Panc1 (cell line): ENCODE data around the gene EWSR1. TPM values are rescaled to one million over a fixed set of nuclear protein-coding genes. Genes with fewer than 3 reads are reported as not detected.

ENCODE experiments used
- ATAC-seq: fragments of 200-7000 bp; cut with Tn5 transposase; 2 replicates; pipeline ENCODE4 v1.9.1; 2020; ENCODE audit warnings: mild to moderate bottlenecking, moderate library complexity
- BruUV-seq: library from RNA; stranded (reverse); fragments of 400-500 nt; replicated peaks from 2 replicates; lab custom pipeline; 2021; lab: Mats Ljungman, UMichigan
- CTCF ChIA-PET: fragments of 300-600 bp; sonication (Branson Sonifier 250); formaldehyde crosslinking; loops from one replicate; lab custom pipeline; 2022; ENCODE audit warnings: antibody characterized with exemption; lab: Charles Lee
- POLR2A ChIA-PET: fragments of 300-600 bp; sonication (Branson Sonifier 250); formaldehyde crosslinking; loops from one replicate; lab custom pipeline; 2022; ENCODE audit warnings: antibody characterized with exemption; lab: Charles Lee
- DNase-seq: peaks from one replicate; pipeline ENCODE4 v3.0.0-alpha.2; 2010; ENCODE audit warnings: low read depth, low spot score
- H3K27ac ChIP-seq: 2 replicates; pipeline ENCODE4 v1.5.1; 2011; ENCODE audit warnings: mild to moderate bottlenecking, low read length, inconsistent platforms
- H3K27me3 ChIP-seq: fragments of 200-500 bp; sonication (Bioruptor generic); 2 replicates; pipeline ENCODE4 v1.6.0; 2014; ENCODE audit warnings: low read length, inconsistent platforms; ENCODE audit not compliant: control insufficient read depth, insufficient read depth
- H3K36me3 ChIP-seq: fragments of 200-500 bp; sonication (Bioruptor generic); 2 replicates; pipeline ENCODE4 v1.5.1; 2014; ENCODE audit warnings: inconsistent platforms, mild to moderate bottlenecking, low read length, moderate library complexity; ENCODE audit not compliant: control insufficient read depth, insufficient read depth
- H3K4me1 ChIP-seq: 2 replicates; pipeline ENCODE4 v1.5.1; 2011; ENCODE audit warnings: inconsistent platforms, mild to moderate bottlenecking, low read length, moderate library complexity; ENCODE audit not compliant: control insufficient read depth, insufficient read depth
- H3K4me3 ChIP-seq, 2 experiments: 2 replicates each; pipeline ENCODE4 v1.5.1; 2011 to 2012; ENCODE audit warnings: low read depth in 2 of 2, low read length in 2 of 2, mild to moderate bottlenecking in 2 of 2, inconsistent platforms in 1 of 2, moderate library complexity in 1 of 2
- H3K9me3 ChIP-seq: fragments of 200-500 bp; sonication (Bioruptor generic); 2 replicates; pipeline ENCODE4 v1.5.1; 2014; ENCODE audit warnings: low read depth, mild to moderate bottlenecking, inconsistent platforms, low read length, moderate library complexity; ENCODE audit not compliant: control insufficient read depth, insufficient read depth
- POLR2AphosphoS5 ChIP-seq: IDR thresholded peaks from 2 replicates; pipeline ENCODE4 v1.6.1; 2012; ENCODE audit warnings: mild to moderate bottlenecking, low read depth, low read length, moderate library complexity
- SIN3A ChIP-seq: IDR thresholded peaks from 2 replicates; pipeline ENCODE4 v1.6.1; 2012; ENCODE audit warnings: low read depth, mild to moderate bottlenecking, low read length, moderate library complexity, borderline replicate concordance; ENCODE audit not compliant: insufficient read depth
- TCF7L2 ChIP-seq: IDR thresholded peaks from 2 replicates; pipeline ENCODE4 v1.6.1; 2011; ENCODE audit warnings: mild to moderate bottlenecking, low read depth, low read length, inconsistent platforms
- in situ Hi-C: cut with HindIII; loops from 2 replicates; pipeline ENCODE4 v1.10.0; 2016; ENCODE audit warnings: low sequenced_read_pairs, low pct_unique_long_range_greater_than_20kb
- intact Hi-C: fragments of 100-400 bp; cut with micrococcal nuclease; formaldehyde crosslinking; loops from one replicate; pipeline ENCODE4 v1.10.0; 2022; ENCODE audit not compliant: unreplicated experiment
- total RNA-seq: library from RNA; stranded (reverse); gene quantifications from one replicate; pipeline ENCODE4 v1.2.1, GENCODE V29; 2021; ENCODE audit not compliant: unreplicated experiment
- TF ChIP-seq, protein P1 (sequence below), 2 experiments: IDR thresholded peaks; 2 replicates each; pipeline ENCODE4 v1.6.1; 2011 to 2012; ENCODE audit warnings: low read depth in 2 of 2, control low read depth in 1 of 2, low read length in 1 of 2, mild to moderate bottlenecking in 1 of 2, moderate library complexity in 1 of 2; ENCODE audit not compliant: insufficient read depth in 1 of 2
- TF ChIP-seq, protein P2 (sequence below): fragments of 450-650 bp; IDR thresholded peaks from 2 replicates; pipeline ENCODE4 v1.5.1; 2017; ENCODE audit warnings: mild to moderate bottlenecking

Gene EWSR1
- total RNA-seq, 1 experiment from 2014 or later = 272 TPM

DNA sequence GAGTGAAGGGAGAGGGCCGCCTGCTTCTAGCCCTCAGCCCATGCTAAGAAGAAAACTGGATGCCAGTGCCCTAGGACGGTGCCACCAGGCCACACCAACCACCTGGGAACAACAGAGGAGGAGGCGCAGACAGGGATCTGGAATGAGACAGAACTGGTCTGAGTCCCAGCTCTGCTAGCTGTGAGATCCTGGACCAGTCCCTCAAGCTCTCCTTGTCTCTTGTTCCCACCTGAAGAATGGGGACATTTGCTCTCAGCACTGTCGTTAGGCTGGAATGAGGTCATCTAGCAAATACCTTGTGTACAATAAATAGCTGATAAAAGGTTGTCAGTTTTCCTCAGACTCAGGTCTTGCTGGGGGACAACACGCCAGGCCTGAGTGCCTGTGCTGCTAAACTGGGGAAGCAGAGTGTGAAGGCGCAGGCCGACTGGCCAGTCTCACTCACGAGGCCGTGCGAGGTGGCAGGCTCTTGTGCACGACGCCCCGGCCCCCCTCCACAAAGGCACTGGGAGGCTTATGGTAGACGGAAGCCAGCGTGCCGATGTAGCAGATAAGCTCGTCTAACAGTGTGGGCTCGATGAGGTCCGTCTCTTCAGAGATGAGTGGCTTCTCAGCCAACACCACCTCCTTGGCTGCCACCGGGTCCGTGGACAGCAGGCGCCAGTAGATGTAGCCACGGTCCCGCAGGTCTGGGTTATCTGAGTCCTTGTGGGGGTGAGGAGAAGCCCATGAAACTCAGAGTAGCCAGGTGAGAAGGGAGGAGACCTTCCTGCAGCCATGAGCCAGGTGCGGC lies 73.2 kb downstream of the EWSR1 start:
- ATAC-seq (no peak), DNase-seq (no peak)
- intact Hi-C loops = no loop called here
- H3K4me1 ChIP-seq = peaks cover 4% of the 10 kb centered on the region
- no peaks in the 10 kb centered on the region for H3K9me3 ChIP-seq
- BruUV-seq = no TSS peak
- no peaks in the 10 kb centered on the region for H3K36me3 ChIP-seq
- CTCF ChIA-PET = no interaction called here
- TF ChIP-seq SIN3A = no peak
- TF ChIP-seq POLR2AphosphoS5 = no peak
- TF ChIP-seq, protein P1, sequence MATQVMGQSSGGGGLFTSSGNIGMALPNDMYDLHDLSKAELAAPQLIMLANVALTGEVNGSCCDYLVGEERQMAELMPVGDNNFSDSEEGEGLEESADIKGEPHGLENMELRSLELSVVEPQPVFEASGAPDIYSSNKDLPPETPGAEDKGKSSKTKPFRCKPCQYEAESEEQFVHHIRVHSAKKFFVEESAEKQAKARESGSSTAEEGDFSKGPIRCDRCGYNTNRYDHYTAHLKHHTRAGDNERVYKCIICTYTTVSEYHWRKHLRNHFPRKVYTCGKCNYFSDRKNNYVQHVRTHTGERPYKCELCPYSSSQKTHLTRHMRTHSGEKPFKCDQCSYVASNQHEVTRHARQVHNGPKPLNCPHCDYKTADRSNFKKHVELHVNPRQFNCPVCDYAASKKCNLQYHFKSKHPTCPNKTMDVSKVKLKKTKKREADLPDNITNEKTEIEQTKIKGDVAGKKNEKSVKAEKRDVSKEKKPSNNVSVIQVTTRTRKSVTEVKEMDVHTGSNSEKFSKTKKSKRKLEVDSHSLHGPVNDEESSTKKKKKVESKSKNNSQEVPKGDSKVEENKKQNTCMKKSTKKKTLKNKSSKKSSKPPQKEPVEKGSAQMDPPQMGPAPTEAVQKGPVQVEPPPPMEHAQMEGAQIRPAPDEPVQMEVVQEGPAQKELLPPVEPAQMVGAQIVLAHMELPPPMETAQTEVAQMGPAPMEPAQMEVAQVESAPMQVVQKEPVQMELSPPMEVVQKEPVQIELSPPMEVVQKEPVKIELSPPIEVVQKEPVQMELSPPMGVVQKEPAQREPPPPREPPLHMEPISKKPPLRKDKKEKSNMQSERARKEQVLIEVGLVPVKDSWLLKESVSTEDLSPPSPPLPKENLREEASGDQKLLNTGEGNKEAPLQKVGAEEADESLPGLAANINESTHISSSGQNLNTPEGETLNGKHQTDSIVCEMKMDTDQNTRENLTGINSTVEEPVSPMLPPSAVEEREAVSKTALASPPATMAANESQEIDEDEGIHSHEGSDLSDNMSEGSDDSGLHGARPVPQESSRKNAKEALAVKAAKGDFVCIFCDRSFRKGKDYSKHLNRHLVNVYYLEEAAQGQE (IDR thresholded peaks at IDR 0.05; ENCODE audit: insufficient read depth in 1 of 2, low read depth in 2 of 2, low read length in 1 of 2) = no peak
- TF ChIP-seq, protein P2, sequence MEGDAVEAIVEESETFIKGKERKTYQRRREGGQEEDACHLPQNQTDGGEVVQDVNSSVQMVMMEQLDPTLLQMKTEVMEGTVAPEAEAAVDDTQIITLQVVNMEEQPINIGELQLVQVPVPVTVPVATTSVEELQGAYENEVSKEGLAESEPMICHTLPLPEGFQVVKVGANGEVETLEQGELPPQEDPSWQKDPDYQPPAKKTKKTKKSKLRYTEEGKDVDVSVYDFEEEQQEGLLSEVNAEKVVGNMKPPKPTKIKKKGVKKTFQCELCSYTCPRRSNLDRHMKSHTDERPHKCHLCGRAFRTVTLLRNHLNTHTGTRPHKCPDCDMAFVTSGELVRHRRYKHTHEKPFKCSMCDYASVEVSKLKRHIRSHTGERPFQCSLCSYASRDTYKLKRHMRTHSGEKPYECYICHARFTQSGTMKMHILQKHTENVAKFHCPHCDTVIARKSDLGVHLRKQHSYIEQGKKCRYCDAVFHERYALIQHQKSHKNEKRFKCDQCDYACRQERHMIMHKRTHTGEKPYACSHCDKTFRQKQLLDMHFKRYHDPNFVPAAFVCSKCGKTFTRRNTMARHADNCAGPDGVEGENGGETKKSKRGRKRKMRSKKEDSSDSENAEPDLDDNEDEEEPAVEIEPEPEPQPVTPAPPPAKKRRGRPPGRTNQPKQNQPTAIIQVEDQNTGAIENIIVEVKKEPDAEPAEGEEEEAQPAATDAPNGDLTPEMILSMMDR = no peak
- TF ChIP-seq TCF7L2 = no peak
- in situ Hi-C loops = no loop called here
- no peak overlapping the region for H3K27ac ChIP-seq
- no peak overlapping the region for H3K4me3 ChIP-seq
- no peaks in the 10 kb centered on the region for H3K27me3 ChIP-seq
- POLR2A ChIA-PET = no interaction called here

DNA sequence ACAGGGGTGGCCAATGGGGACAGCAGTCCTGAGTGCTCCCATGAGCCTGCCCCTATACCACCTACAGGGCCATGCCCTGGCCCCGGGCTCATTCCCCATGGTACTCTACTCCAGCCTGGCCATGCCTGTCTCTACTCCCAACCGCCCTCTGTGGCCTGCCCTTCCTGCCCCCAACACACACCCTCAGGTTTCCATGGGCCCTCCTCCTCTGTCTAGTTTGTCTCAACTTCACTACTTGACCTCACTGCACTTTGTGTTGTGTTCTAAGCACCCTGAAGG lies 73.7 kb downstream of the EWSR1 start:
- in situ Hi-C loops (no loop called here), intact Hi-C loops (no loop called here)
- BruUV-seq = no TSS peak
- Histone ChIP-seq H3K36me3 (no peaks in the 10 kb centered on the region), H3K27me3 (no peaks in the 10 kb centered on the region), H3K9me3 (no peaks in the 10 kb centered on the region), H3K27ac (no peak overlapping the region), H3K4me3 (no peak overlapping the region), H3K4me1 (peaks cover 4% of the 10 kb centered on the region)
- ChIA-PET CTCF (no interaction called here), POLR2A (no interaction called here)
- ATAC-seq (no peak), DNase-seq (no peak)
- no peak for TF ChIP-seq SIN3A
- no peak for TF ChIP-seq POLR2AphosphoS5
- TF ChIP-seq, protein P2 = no peak
- TF ChIP-seq TCF7L2 = no peak
- TF ChIP-seq, protein P1 (IDR thresholded peaks at IDR 0.05; ENCODE audit: insufficient read depth in 1 of 2, low read depth in 2 of 2, low read length in 1 of 2) = no peak
